Measurements from ENCODE around the gene GNAS. TPM values are rescaled to one million over a fixed set of nuclear protein-coding genes. Genes with fewer than 3 reads are reported as not detected.
"Not testable (repeated sequence)": the region's sequence is repeated elsewhere in the genome, so short reads cannot be mapped to it uniquely, and the experiment has no call there.

Gene GNAS
- total RNA-seq, 4 donors from 2014 or later, result 606 to 837 (median 753) TPM

DNA sequence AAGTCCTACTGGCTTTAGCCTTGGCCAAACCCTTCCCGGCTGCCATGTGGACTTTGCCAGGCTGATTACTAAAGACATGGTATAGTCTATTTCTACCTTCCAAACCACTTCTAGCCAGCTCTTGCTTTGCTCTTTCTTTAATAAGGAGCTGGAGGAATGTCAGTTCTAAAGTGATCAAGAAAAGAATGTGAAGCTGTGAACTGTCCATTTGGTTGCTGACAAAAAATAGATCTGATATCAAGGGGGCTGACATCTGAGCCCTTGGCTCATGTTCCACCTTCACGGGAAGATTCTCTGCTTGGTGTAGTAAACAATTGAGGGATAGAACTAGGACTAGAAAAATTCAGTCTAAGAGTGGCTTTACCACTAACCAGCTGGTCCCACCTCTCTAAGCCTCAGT, 24.4 kb upstream of the GNAS start:
- TF ChIP-seq, protein P1, sequence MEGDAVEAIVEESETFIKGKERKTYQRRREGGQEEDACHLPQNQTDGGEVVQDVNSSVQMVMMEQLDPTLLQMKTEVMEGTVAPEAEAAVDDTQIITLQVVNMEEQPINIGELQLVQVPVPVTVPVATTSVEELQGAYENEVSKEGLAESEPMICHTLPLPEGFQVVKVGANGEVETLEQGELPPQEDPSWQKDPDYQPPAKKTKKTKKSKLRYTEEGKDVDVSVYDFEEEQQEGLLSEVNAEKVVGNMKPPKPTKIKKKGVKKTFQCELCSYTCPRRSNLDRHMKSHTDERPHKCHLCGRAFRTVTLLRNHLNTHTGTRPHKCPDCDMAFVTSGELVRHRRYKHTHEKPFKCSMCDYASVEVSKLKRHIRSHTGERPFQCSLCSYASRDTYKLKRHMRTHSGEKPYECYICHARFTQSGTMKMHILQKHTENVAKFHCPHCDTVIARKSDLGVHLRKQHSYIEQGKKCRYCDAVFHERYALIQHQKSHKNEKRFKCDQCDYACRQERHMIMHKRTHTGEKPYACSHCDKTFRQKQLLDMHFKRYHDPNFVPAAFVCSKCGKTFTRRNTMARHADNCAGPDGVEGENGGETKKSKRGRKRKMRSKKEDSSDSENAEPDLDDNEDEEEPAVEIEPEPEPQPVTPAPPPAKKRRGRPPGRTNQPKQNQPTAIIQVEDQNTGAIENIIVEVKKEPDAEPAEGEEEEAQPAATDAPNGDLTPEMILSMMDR (IDR thresholded peaks at IDR 0.05), result no peak
- DNase-seq (ENCODE audit: low spot score) (no peak), ATAC-seq (ENCODE audit: low FRiP score) (no peak)

- not testable (repeated sequence) for ATAC-seq (ENCODE audit: low FRiP score); DNase-seq (ENCODE audit: low spot score)
Measured at GRCh38 chr20:58828804-58829203, 23.7 kb upstream of the GNAS start.

GRCh38 chr20:58829531-58829941, 23.0 kb upstream of the GNAS start:
- peak; percentile 68 for ATAC-seq (ENCODE audit: low FRiP score)
- TF ChIP-seq, protein P1 (IDR thresholded peaks at IDR 0.05), result no peak
- DNase-seq (ENCODE audit: low spot score), result no peak

GRCh38 chr20:58832457-58832856, 20.1 kb upstream of the GNAS start:
- ATAC-seq (ENCODE audit: low FRiP score), result no peak
- TF ChIP-seq, protein P1 (IDR thresholded peaks at IDR 0.05), result no peak
- no peak for DNase-seq (ENCODE audit: low spot score)

- ATAC-seq (ENCODE audit: low FRiP score) (no peak), DNase-seq (ENCODE audit: low spot score) (no peak)
- TF ChIP-seq, protein P1 (IDR thresholded peaks at IDR 0.05), result no peak
Measured at GRCh38 chr20:58833921-58834320, 18.6 kb upstream of the GNAS start.

- ATAC-seq (ENCODE audit: low FRiP score), result no peak
- TF ChIP-seq, protein P1 (IDR thresholded peaks at IDR 0.05), result no peak
- no peak for DNase-seq (ENCODE audit: low spot score)
Measured at GRCh38 chr20:58835231-58835630, 17.3 kb upstream of the GNAS start.

- DNase-seq (ENCODE audit: low spot score) (no peak), ATAC-seq (ENCODE audit: low FRiP score) (no peak)
- TF ChIP-seq, protein P1 (IDR thresholded peaks at IDR 0.05), result no peak
Measured at GRCh38 chr20:58836616-58837204, 15.8 kb upstream of the GNAS start.
